ENCODE data around the gene STKLD1.

GRCh38 chr9:133394687-133395271 is 18.6 kb downstream of the STKLD1 start:
- no peak for TF ChIP-seq CTCF (IDR thresholded peaks at IDR 0.05)
- TF ChIP-seq POLR2AphosphoS5 (IDR thresholded peaks at IDR 0.05) = no peak
- no peak for TF ChIP-seq POLR2A (IDR thresholded peaks at IDR 0.05)

All from gastroesophageal sphincter (tissue), 3 donors.